HepG2 (cell line): ENCODE data around the gene HAGHL. TPM values are rescaled to one million over a fixed set of nuclear protein-coding genes. Genes with fewer than 3 reads are reported as not detected.
A peak's percentile ranks its signal among the peaks of the same experiment; 100 is the strongest.

Experiments used
- AGO2 ChIP-seq: fragments of 200-400 bp; formaldehyde crosslinking; optimal IDR thresholded peaks from 2 replicates; pipeline ENCODE3; 2017; ENCODE audit warnings: mild to moderate bottlenecking, low read depth, low read length, moderate library complexity
- ELF1 ChIP-seq: sonication (generic); formaldehyde crosslinking; IDR thresholded peaks from 2 replicates; pipeline ENCODE4 v1.4.0; 2020; ENCODE audit warnings: missing genetic modification reagents
- MTA1 ChIP-seq: sonication (generic); formaldehyde crosslinking; IDR thresholded peaks from 2 replicates; pipeline ENCODE4 v1.4.0; 2020; ENCODE audit warnings: missing genetic modification reagents, mild to moderate bottlenecking, borderline replicate concordance
- NR2F2 ChIP-seq: IDR thresholded peaks from 2 replicates; pipeline ENCODE4 v1.6.1; 2012; ENCODE audit warnings: low read depth, inconsistent platforms, borderline replicate concordance
- POLR2AphosphoS5 ChIP-seq: IDR thresholded peaks from 2 replicates; pipeline ENCODE4 v1.6.1; 2012; ENCODE audit warnings: low read depth, low read length
- ZC3H13 ChIP-seq: sonication (generic); formaldehyde crosslinking; IDR thresholded peaks from 2 replicates; pipeline ENCODE4 v1.8.1; 2023; ENCODE audit warnings: mild to moderate bottlenecking, missing genetic modification reagents, moderate library complexity
- ZGPAT ChIP-seq: IDR thresholded peaks from 2 replicates; pipeline ENCODE4 v1.6.1; 2016; ENCODE audit warnings: mild to moderate bottlenecking
- ZNF225 ChIP-seq: sonication (generic); formaldehyde crosslinking; IDR thresholded peaks from 2 replicates; pipeline ENCODE4 v1.4.0; 2020; ENCODE audit warnings: mild to moderate bottlenecking, missing genetic modification reagents
- ZNF431 ChIP-seq: sonication (generic); formaldehyde crosslinking; IDR thresholded peaks from 2 replicates; pipeline ENCODE4 v1.9.0; 2022; ENCODE audit warnings: missing genetic modification reagents, low read depth, mild to moderate bottlenecking, borderline replicate concordance
- ZNF451 ChIP-seq: sonication (generic); formaldehyde crosslinking; IDR thresholded peaks from 2 replicates; pipeline ENCODE4 v1.5.0; 2020; ENCODE audit warnings: mild to moderate bottlenecking, missing genetic modification reagents
- ZNF710 ChIP-seq: sonication (generic); formaldehyde crosslinking; IDR thresholded peaks from 2 replicates; pipeline ENCODE4 v1.5.0; 2020; ENCODE audit warnings: mild to moderate bottlenecking, missing genetic modification reagents, borderline replicate concordance
- polyA plus RNA-seq, 8 experiments: library from polyadenylated mRNA; depleted of rRNA in 3 of 8; stranded (reverse) in 7 of 8; unstranded in 1 of 8; fragments of >200 nt; fragmentation: Illumina TruSeq in 4 of 8; extraction: Trizol in 4 of 8; gene quantifications; 2 replicates each; pipeline versions ENCODE4 v1.2.1 to v1.2.3, GENCODE V29; 2011 to 2016; ENCODE audit warnings: low read depth in 4 of 8, missing spikeins in 1 of 8, mixed read lengths in 1 of 8; ENCODE audit not compliant: insufficient read depth in 1 of 8
- total RNA-seq, 5 experiments: library from RNA; depleted of rRNA; stranded (reverse); fragments of >200 nt; fragmentation: Illumina TruSeq; extraction: Trizol; gene quantifications; 2 replicates each; pipeline ENCODE4 v1.2.3, GENCODE V29; 2016; ENCODE audit warnings: low read depth in 1 of 5

Gene HAGHL
- total and polyA plus RNA-seq, 2 of the 13 experiments (the other 11 are each of a cell fraction or from before 2014, with no cell fraction given), result 3.4 to 8.4 TPM

- TF ChIP-seq ZNF225 (CRISPR knock-in tag), result 0 out of 2 replicates have a peak, but pooled peaks have one; percentile 49
- TF ChIP-seq MTA1 (CRISPR knock-in tag), result 0 out of 2 replicates have a peak, but pooled peaks have one; percentile 22
- TF ChIP-seq ZNF710 (CRISPR knock-in tag), result 0 out of 2 replicates have a peak, but pooled peaks have one; percentile 24
- 0 out of 2 replicates have a peak, but pooled peaks have one; percentile 9 for TF ChIP-seq ZNF431 (CRISPR knock-in tag)
- TF ChIP-seq AGO2, result peak; percentile 51
- TF ChIP-seq POLR2AphosphoS5, result 0 out of 2 replicates have a peak, but pooled peaks have one; percentile 31
- no peak for TF ChIP-seq ZNF451 (CRISPR knock-in tag)
- TF ChIP-seq ZGPAT (CRISPR knock-in tag), result no peak
- no peak for TF ChIP-seq ELF1
- 0 out of 2 replicates have a peak, but pooled peaks have one; percentile 6 for TF ChIP-seq NR2F2
- peak; percentile 74 for TF ChIP-seq ZC3H13 (CRISPR knock-in tag)
These were observed 37.6 kb upstream of the HAGHL start (continued) for GRCh38 chr16:689175-689897.
